Upper lobe of left lung (tissue), 6 donors: Measurements from ENCODE around the gene NACC1. TPM values are rescaled to one million over a fixed set of nuclear protein-coding genes. Genes with fewer than 3 reads are reported as not detected.
A peak's percentile ranks its signal among the peaks of the same experiment; 100 is the strongest.

Source experiments
- ATAC-seq, 2 donors: fragments of 200-7000 bp; cut with Tn5 transposase; one replicate each; pipeline ENCODE4 v1.9.1; 2022; ENCODE audit warnings: mild to moderate bottlenecking in 2 of 2, moderate library complexity in 2 of 2; ENCODE audit not compliant: low FRiP score in 2 of 2
- DNase-seq, 2 donors: peaks; one replicate each; pipeline ENCODE4 v3.0.0-alpha.2; 2019 to 2020
- H3K27ac ChIP-seq, 4 donors: fragments of 200-600 bp; sonication (generic); one replicate each; pipeline ENCODE4 v1.5.1; 2016 to 2019
- H3K27me3 ChIP-seq, 4 donors: fragments of 200-600 bp; sonication (generic); one replicate each; pipeline ENCODE4 v1.5.1; 2017 to 2019
- H3K36me3 ChIP-seq, 4 donors: fragments of 200-600 bp; sonication (generic); one replicate each; pipeline ENCODE4 v1.5.1; 2016 to 2019
- H3K4me1 ChIP-seq, 4 donors: fragments of 200-600 bp; sonication (generic); one replicate each; pipeline ENCODE4 v1.5.1; 2018 to 2019
- H3K4me3 ChIP-seq, 4 donors: fragments of 200-600 bp; sonication (generic); one replicate each; pipeline ENCODE4 v1.5.1; 2017 to 2019; ENCODE audit warnings: mild to moderate bottlenecking in 2 of 4, moderate library complexity in 1 of 4
- H3K9me3 ChIP-seq, 4 donors: fragments of 200-600 bp; sonication (generic); one replicate each; pipeline ENCODE4 v1.5.1; 2018 to 2019
- EP300 ChIP-seq, 4 donors: sonication (generic); formaldehyde crosslinking; IDR thresholded peaks; one replicate each; pipeline ENCODE4 v1.5.1; 2017; ENCODE audit warnings: antibody characterized with exemption in 4 of 4, control low read depth in 2 of 4
- POLR2A ChIP-seq, 4 donors: fragments of 450-650 bp; IDR thresholded peaks; one replicate each; pipeline ENCODE4 v1.5.1; 2016 to 2017; ENCODE audit warnings: antibody characterized with exemption in 4 of 4, mild to moderate bottlenecking in 2 of 4
- POLR2AphosphoS5 ChIP-seq, 2 donors: sonication (generic); formaldehyde crosslinking; IDR thresholded peaks; one replicate each; pipeline ENCODE4 v1.5.1; 2017; ENCODE audit warnings: antibody characterized with exemption in 2 of 2
- WGBS, 2 donors: methylation state at CpG; one replicate each; pipeline ENCODE4 v1.1.5; 2017 to 2018; 5-methylcytosine and 5-hydroxymethylcytosine counted together
- total RNA-seq, 6 donors: library from RNA; depleted of rRNA in 4 of 6; stranded (reverse); fragments of >200 nt in 4 of 6; gene quantifications; one replicate each; pipeline versions ENCODE4 v1.1.0 to v1.2.1, GENCODE V29; 2016 to 2021
- TF ChIP-seq, protein P1 (sequence below), 6 experiments: fragments of 450-650 bp in 4 of 6; fragments of 200-600 bp in 2 of 6; sonication (generic) in 2 of 6; IDR thresholded peaks; one replicate each; pipeline ENCODE4 v1.5.1; 2016 to 2019; ENCODE audit warnings: antibody characterized with exemption in 6 of 6
- donor health status: DM: no; HTN: no; CAD: no; lungs with moderate emphysema.
- donor health status: DM: no; HTN: yes; CAD: no; lungs with severe emphysema.

NACC1 gene
- total RNA-seq, 6 donors from 2014 or later = 22.0 to 96.1 (median 55.7) TPM

DNA sequence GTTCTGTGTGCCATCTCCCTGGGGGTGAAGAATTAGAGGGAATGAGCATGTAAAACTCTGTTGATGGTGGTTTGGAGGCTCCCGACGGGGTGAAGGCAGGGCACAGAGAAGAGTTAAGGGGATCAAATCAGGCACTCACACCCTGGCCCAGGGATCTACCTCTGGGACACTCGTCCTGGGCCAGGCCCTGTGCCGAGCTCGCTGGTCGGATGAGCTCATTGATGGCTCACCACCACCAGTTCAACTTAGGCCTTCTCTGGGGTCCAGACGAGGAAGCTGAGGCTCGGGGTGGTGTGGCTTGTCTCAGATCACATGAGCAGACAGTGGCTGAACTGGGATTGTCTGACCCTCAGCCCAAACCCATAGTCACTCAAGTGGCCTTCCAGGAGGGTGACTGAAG is 1.6 kb downstream of the NACC1 start:
- no peak for DNase-seq
- peak in 1 of 2 donors; percentile 27 for ATAC-seq
- 73 to 75% methylated on average over 2 to 8 of the region's 8 CpGs for WGBS, 2 donors
- Histone ChIP-seq H3K9me3 (no peaks in the 10 kb centered on the region), H3K36me3 (peaks cover 0 to 13% (median 5%) of the 10 kb centered on the region in 4 donors), H3K27ac (peak overlapping the region in 2 of 4 donors; percentile 84 to 87), H3K27me3 (no peaks in the 10 kb centered on the region), H3K4me1 (peaks cover 38 to 58% (median 40%) of the 10 kb centered on the region in 4 donors), H3K4me3 (peak overlapping the region in 1 of 4 donors; percentile 84)
- TF ChIP-seq POLR2AphosphoS5 (IDR thresholded peaks at IDR 0.05) (no peak), EP300 (IDR thresholded peaks at IDR 0.05) (no peak), POLR2A (IDR thresholded peaks at IDR 0.05) (peak in 1 of 4 donors; percentile 14)
- TF ChIP-seq, protein P1, sequence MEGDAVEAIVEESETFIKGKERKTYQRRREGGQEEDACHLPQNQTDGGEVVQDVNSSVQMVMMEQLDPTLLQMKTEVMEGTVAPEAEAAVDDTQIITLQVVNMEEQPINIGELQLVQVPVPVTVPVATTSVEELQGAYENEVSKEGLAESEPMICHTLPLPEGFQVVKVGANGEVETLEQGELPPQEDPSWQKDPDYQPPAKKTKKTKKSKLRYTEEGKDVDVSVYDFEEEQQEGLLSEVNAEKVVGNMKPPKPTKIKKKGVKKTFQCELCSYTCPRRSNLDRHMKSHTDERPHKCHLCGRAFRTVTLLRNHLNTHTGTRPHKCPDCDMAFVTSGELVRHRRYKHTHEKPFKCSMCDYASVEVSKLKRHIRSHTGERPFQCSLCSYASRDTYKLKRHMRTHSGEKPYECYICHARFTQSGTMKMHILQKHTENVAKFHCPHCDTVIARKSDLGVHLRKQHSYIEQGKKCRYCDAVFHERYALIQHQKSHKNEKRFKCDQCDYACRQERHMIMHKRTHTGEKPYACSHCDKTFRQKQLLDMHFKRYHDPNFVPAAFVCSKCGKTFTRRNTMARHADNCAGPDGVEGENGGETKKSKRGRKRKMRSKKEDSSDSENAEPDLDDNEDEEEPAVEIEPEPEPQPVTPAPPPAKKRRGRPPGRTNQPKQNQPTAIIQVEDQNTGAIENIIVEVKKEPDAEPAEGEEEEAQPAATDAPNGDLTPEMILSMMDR (IDR thresholded peaks at IDR 0.05) = no peak

GRCh38 chr19:13120031-13120430 is 2.0 kb downstream of the NACC1 start:
- no peaks in the 10 kb centered on the region for H3K9me3 ChIP-seq
- peaks cover 38 to 55% (median 40%) of the 10 kb centered on the region in 4 donors for H3K4me1 ChIP-seq
- DNase-seq (no peak), ATAC-seq (no peak)
- 74 to 86% methylated on average over 8 to 9 of the region's 9 CpGs for WGBS, 2 donors
- H3K27me3 ChIP-seq = no peaks in the 10 kb centered on the region
- TF ChIP-seq EP300 (IDR thresholded peaks at IDR 0.05) (no peak), POLR2A (IDR thresholded peaks at IDR 0.05) (no peak), POLR2AphosphoS5 (IDR thresholded peaks at IDR 0.05) (no peak)
- TF ChIP-seq, protein P1 (IDR thresholded peaks at IDR 0.05) = no peak
- peak overlapping the region in 1 of 4 donors; percentile 84 for H3K4me3 ChIP-seq
- H3K27ac ChIP-seq = peak overlapping the region in 2 of 4 donors; percentile 84 to 87
- peaks cover 0 to 11% (median 5%) of the 10 kb centered on the region in 4 donors for H3K36me3 ChIP-seq

DNA sequence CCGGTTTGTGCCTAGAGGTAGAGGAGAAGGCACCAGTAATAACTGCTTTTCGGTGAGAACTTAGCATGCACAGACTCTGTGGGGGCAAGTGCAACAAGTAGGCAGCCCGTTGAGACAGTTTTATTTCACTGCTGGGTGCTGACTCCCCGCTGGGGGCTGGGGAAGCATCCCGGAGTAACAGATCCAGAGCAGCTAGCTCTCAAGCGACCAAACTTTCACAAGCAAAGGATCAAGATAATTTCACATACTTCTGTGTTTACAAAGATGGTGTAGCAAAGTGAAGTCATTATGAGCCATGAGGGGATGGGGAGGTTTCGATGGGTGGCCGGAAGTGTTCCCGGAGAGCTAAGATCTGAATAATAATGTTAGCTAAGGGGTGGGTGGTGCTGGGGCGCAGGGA is 2.8 kb downstream of the NACC1 start:
- Histone ChIP-seq H3K9me3 (no peaks in the 10 kb centered on the region), H3K27me3 (no peaks in the 10 kb centered on the region), H3K27ac (no peak overlapping the region), H3K4me3 (no peak overlapping the region), H3K4me1 (peaks cover 32 to 48% (median 34%) of the 10 kb centered on the region in 4 donors), H3K36me3 (peaks cover 0 to 11% (median 5%) of the 10 kb centered on the region in 4 donors)
- TF ChIP-seq EP300 (IDR thresholded peaks at IDR 0.05) = no peak
- TF ChIP-seq POLR2A (IDR thresholded peaks at IDR 0.05) = no peak
- TF ChIP-seq, protein P1 (IDR thresholded peaks at IDR 0.05) = no peak
- no peak for TF ChIP-seq POLR2AphosphoS5 (IDR thresholded peaks at IDR 0.05)
- ATAC-seq (peak in 1 of 2 donors; percentile 4), DNase-seq (no peak)
- 75 to 87% methylated on average over 9 to 10 of the region's 10 CpGs for WGBS, 2 donors

DNA sequence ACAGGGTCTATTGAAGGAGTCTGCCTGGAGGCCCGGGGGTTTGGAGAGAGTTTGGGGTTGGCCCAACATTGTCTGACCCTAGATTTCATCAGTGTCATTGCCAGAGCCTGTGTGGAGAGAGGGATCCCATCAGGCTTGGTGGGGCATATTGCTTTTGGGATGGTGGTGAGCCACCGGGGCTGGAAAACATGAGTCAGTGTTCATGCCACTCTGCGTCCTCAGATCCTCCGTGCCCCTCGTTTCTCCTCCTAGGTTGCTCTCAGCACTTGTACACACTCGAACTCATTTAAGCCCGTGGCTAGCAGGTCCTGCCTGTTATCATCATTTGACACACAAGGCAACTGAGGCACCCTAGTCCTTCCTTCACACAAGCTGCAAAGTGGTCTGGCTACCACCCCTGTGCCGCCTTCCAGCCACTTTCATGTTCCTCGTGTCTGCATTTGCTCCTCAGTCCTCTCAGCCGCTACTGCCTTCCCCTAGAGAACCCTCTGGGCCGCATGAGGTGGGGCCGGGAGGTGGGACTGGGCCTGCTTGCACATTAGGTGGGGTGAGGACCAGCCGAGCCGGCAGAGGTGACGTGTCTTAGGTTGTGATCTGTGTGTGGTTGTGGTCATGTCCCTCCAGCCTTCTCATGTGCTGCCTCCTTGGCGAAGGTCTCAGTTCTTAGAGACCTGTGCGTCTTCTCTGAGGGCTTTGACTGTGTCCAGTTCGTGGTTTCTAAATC is 3.6 kb downstream of the NACC1 start:
- no peak overlapping the region for H3K4me3 ChIP-seq
- 85 to 86% methylated on average over 18 of the region's 18 CpGs for WGBS, 2 donors
- no peaks in the 10 kb centered on the region for H3K9me3 ChIP-seq
- DNase-seq (no peak), ATAC-seq (no peak)
- no peaks in the 10 kb centered on the region for H3K27me3 ChIP-seq
- H3K27ac ChIP-seq = no peak overlapping the region
- no peak for TF ChIP-seq EP300 (IDR thresholded peaks at IDR 0.05)
- TF ChIP-seq POLR2A (IDR thresholded peaks at IDR 0.05) = no peak
- TF ChIP-seq, protein P1 (IDR thresholded peaks at IDR 0.05) = no peak
- TF ChIP-seq POLR2AphosphoS5 (IDR thresholded peaks at IDR 0.05) = no peak
- peaks cover 0 to 19% (median 5%) of the 10 kb centered on the region in 4 donors for H3K36me3 ChIP-seq
- peaks cover 29 to 43% (median 30%) of the 10 kb centered on the region in 4 donors for H3K4me1 ChIP-seq
